Thyroid gland (tissue), 4 donors: ENCODE data around the gene PKP4.
"Not testable (repeated sequence)": the region's sequence is repeated elsewhere in the genome, so short reads cannot be mapped to it uniquely, and the experiment has no call there.

ENCODE experiments used
- POLR2A ChIP-seq, 2 donors: fragments of 450-650 bp; IDR thresholded peaks; one replicate each; pipeline ENCODE4 v1.6.1; 2017; ENCODE audit warnings: antibody characterized with exemption in 2 of 2, mild to moderate bottlenecking in 2 of 2, moderate library complexity in 1 of 2
- TF ChIP-seq, protein P1 (sequence below), 6 experiments: fragments of 200-600 bp in 3 of 6; fragments of 450-650 bp in 3 of 6; sonication (generic) in 3 of 6; IDR thresholded peaks; one replicate each; pipeline ENCODE4 v1.5.1; 2016 to 2019; ENCODE audit warnings: antibody characterized with exemption in 6 of 6, mild to moderate bottlenecking in 2 of 6, inconsistent platforms in 1 of 6, moderate library complexity in 1 of 6

DNA sequence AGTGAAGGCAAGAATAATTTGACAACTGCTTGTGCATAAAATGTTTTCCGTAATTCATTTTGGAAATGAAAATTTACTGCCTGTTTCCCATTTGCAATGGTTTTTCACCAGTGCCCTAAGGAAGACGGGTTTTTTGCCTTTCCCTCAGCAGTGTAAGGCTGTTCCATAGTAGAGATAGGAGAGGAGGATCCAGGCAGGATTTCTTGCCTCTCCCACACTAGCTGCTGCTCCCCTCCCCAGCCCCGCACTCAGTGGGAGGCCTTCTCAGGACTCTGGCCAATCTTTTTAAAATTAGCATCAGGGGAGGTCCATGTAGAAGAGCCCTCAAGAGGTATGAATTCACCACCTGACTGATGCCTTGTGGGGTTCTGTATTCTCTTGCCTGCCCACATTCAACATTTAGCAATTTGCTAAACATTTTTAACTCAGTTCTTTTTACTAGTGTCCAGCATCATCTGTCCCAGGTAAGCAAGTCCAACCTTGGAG lies 17.8 kb downstream of the PKP4 start:
- TF ChIP-seq POLR2A (IDR thresholded peaks at IDR 0.05) = not testable (repeated sequence)
- TF ChIP-seq, protein P1, sequence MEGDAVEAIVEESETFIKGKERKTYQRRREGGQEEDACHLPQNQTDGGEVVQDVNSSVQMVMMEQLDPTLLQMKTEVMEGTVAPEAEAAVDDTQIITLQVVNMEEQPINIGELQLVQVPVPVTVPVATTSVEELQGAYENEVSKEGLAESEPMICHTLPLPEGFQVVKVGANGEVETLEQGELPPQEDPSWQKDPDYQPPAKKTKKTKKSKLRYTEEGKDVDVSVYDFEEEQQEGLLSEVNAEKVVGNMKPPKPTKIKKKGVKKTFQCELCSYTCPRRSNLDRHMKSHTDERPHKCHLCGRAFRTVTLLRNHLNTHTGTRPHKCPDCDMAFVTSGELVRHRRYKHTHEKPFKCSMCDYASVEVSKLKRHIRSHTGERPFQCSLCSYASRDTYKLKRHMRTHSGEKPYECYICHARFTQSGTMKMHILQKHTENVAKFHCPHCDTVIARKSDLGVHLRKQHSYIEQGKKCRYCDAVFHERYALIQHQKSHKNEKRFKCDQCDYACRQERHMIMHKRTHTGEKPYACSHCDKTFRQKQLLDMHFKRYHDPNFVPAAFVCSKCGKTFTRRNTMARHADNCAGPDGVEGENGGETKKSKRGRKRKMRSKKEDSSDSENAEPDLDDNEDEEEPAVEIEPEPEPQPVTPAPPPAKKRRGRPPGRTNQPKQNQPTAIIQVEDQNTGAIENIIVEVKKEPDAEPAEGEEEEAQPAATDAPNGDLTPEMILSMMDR (IDR thresholded peaks at IDR 0.05) = not testable (repeated sequence)
